HEK293 (cell line): ENCODE measurements around the gene SLC25A42.

Source experiments
- CTCF ChIA-PET: fragments of 350-600 bp; formaldehyde crosslinking; extraction: SDS; loops from one replicate; lab custom pipeline; 2021; ENCODE audit warnings: antibody characterized with exemption; lab: Yijun Ruan, JAX
- POLR2A ChIA-PET: fragments of 300-600 bp; formaldehyde crosslinking; extraction: SDS; loops from one replicate; lab custom pipeline; 2020; ENCODE audit warnings: antibody characterized with exemption, inconsistent platforms; lab: Yijun Ruan, JAX
- H3K27ac ChIP-seq: fragments of 200-500 bp; sonication (Bioruptor generic); 2 replicates; pipeline ENCODE4 v1.5.1; 2014; ENCODE audit warnings: low read depth, low read length, control low read depth, inconsistent platforms; ENCODE audit errors: extremely low read depth
- H3K36me3 ChIP-seq, 2 experiments: fragments of 200-500 bp in 1 of 2; sonication (Bioruptor generic) in 1 of 2; 1 replicate in 1 of 2; 2 replicates in 1 of 2; pipeline ENCODE4 v1.5.1; 2014 to 2017; ENCODE audit warnings: inconsistent platforms in 2 of 2, low read length in 2 of 2; ENCODE audit not compliant: control insufficient read depth in 2 of 2, insufficient read depth in 1 of 2
- H3K4me1 ChIP-seq: fragments of 200-500 bp; sonication (Bioruptor generic); 2 replicates; pipeline ENCODE4 v1.5.1; 2014; ENCODE audit warnings: mild to moderate bottlenecking, low read length, inconsistent platforms; ENCODE audit not compliant: control insufficient read depth, insufficient read depth
- H3K4me3 ChIP-seq: 2 replicates; pipeline ENCODE4 v1.5.1; 2011; ENCODE audit warnings: low read depth, mild to moderate bottlenecking, control low read depth, low read length, moderate library complexity
- H3K9me3 ChIP-seq: fragments of 200-500 bp; sonication (Bioruptor generic); 2 replicates; pipeline ENCODE4 v1.5.1; 2014; ENCODE audit warnings: low read depth, low read length, inconsistent platforms; ENCODE audit not compliant: control insufficient read depth, insufficient read depth
- EGR2 ChIP-seq: fragments of 450-650 bp; formaldehyde crosslinking; IDR thresholded peaks from 2 replicates; pipeline ENCODE4 v1.5.1; 2016; ENCODE audit warnings: low read depth, missing biosample characterization, missing genetic modification characterization
- KLF9 ChIP-seq: fragments of 450-650 bp; formaldehyde crosslinking; IDR thresholded peaks from 2 replicates; pipeline ENCODE4 v1.5.1; 2016; ENCODE audit warnings: missing biosample characterization, missing genetic modification characterization, low read depth
- PRDM10 ChIP-seq: fragments of 450-650 bp; formaldehyde crosslinking; IDR thresholded peaks from 2 replicates; pipeline ENCODE4 v1.5.1; 2016; ENCODE audit warnings: missing biosample characterization, missing genetic modification characterization
- PRDM4 ChIP-seq: fragments of 450-650 bp; formaldehyde crosslinking; IDR thresholded peaks from 2 replicates; pipeline ENCODE4 v1.5.1; 2017; ENCODE audit warnings: missing biosample characterization, missing genetic modification characterization
- TCF7L2 ChIP-seq: IDR thresholded peaks from 2 replicates; pipeline ENCODE4 v1.6.1; 2011; ENCODE audit warnings: low read depth, mild to moderate bottlenecking, inconsistent platforms, low read length, moderate library complexity, borderline replicate concordance
- ZBTB17 ChIP-seq: fragments of 450-650 bp; formaldehyde crosslinking; IDR thresholded peaks from 2 replicates; pipeline ENCODE4 v1.5.1; 2016; ENCODE audit warnings: missing biosample characterization, missing genetic modification characterization
- ZBTB20 ChIP-seq: fragments of 450-650 bp; formaldehyde crosslinking; IDR thresholded peaks from 2 replicates; pipeline ENCODE4 v1.5.1; 2016; ENCODE audit warnings: missing biosample characterization, missing genetic modification characterization
- ZNF112 ChIP-seq: fragments of 450-650 bp; formaldehyde crosslinking; IDR thresholded peaks from 2 replicates; pipeline ENCODE4 v1.5.0; 2017; ENCODE audit warnings: missing biosample characterization, missing genetic modification characterization
- ZNF148 ChIP-seq: fragments of 450-650 bp; formaldehyde crosslinking; IDR thresholded peaks from 2 replicates; pipeline ENCODE4 v1.5.0; 2017; ENCODE audit warnings: missing biosample characterization, missing genetic modification characterization, borderline replicate concordance
- ZNF157 ChIP-seq: fragments of 450-650 bp; formaldehyde crosslinking; IDR thresholded peaks from 2 replicates; pipeline ENCODE4 v1.5.1; 2016; ENCODE audit warnings: missing biosample characterization, missing genetic modification characterization
- ZNF221 ChIP-seq: fragments of 450-650 bp; formaldehyde crosslinking; IDR thresholded peaks from 2 replicates; pipeline ENCODE4 v1.5.1; 2017; ENCODE audit warnings: missing biosample characterization, missing genetic modification characterization, borderline replicate concordance
- ZNF48 ChIP-seq: fragments of 450-650 bp; formaldehyde crosslinking; IDR thresholded peaks from 2 replicates; pipeline ENCODE4 v1.5.1; 2016; ENCODE audit warnings: missing biosample characterization, missing genetic modification characterization
- ZNF518A ChIP-seq: fragments of 450-650 bp; formaldehyde crosslinking; conservative IDR thresholded peaks from 2 replicates; pipeline ENCODE4 v1.5.1; 2016; ENCODE audit warnings: low read depth, missing biosample characterization, missing genetic modification characterization
- ZNF561 ChIP-seq: fragments of 450-650 bp; IDR thresholded peaks from 2 replicates; pipeline ENCODE4 v1.5.1; 2018; ENCODE audit warnings: missing biosample characterization, missing genetic modification characterization, borderline replicate concordance
- ZNF610 ChIP-seq: fragments of 450-650 bp; formaldehyde crosslinking; IDR thresholded peaks from 2 replicates; pipeline ENCODE4 v1.5.1; 2016; ENCODE audit warnings: missing biosample characterization, missing genetic modification characterization, borderline replicate concordance
- ZSCAN23 ChIP-seq: fragments of 450-650 bp; formaldehyde crosslinking; IDR thresholded peaks from 2 replicates; pipeline ENCODE4 v1.5.1; 2016; ENCODE audit warnings: missing biosample characterization, missing genetic modification characterization
- ZSCAN5A ChIP-seq: fragments of 450-650 bp; formaldehyde crosslinking; IDR thresholded peaks from 2 replicates; pipeline ENCODE4 v1.5.1; 2016; ENCODE audit warnings: missing biosample characterization, missing genetic modification characterization

The SLC25A42 gene

GRCh38 chr19:19057720-19058119, 6.1 kb upstream of the SLC25A42 start:
- Histone ChIP-seq H3K4me1 (no peaks in the 10 kb centered on the region), H3K9me3 (no peaks in the 10 kb centered on the region), H3K27ac (no peak overlapping the region), H3K36me3 (peaks cover 0 to 60% of the 10 kb centered on the region in 2 experiments; a peak in 2 of 3 replicates), H3K4me3 (no peak overlapping the region)
- TF ChIP-seq PRDM4 (tag by site-specific recombination) (no peak), TCF7L2 (no peak), ZNF221 (tag by site-specific recombination) (no peak)
- POLR2A ChIA-PET: no interaction called here
- CTCF ChIA-PET: no interaction called here

- H3K27ac ChIP-seq: no peak overlapping the region
- CTCF ChIA-PET: no interaction called here
- no peaks in the 10 kb centered on the region for H3K9me3 ChIP-seq
- H3K4me1 ChIP-seq: peaks cover 3% of the 10 kb centered on the region
- H3K4me3 ChIP-seq: no peak overlapping the region
- TF ChIP-seq ZNF610 (tag by site-specific recombination) (no peak), ZSCAN23 (tag by site-specific recombination) (no peak), ZNF518A (tag by site-specific recombination) (no peak), EGR2 (no peak), KLF9 (tag by site-specific recombination) (no peak), ZNF48 (no peak), PRDM10 (tag by site-specific recombination) (no peak), ZNF148 (tag by site-specific recombination) (no peak), ZNF561 (tag by site-specific recombination) (no peak), ZSCAN5A (tag by site-specific recombination) (no peak), ZBTB17 (no peak), ZNF157 (no peak), ZBTB20 (tag by site-specific recombination) (no peak), ZNF112 (tag by site-specific recombination) (no peak)
- POLR2A ChIA-PET: interaction anchor here (0.6 kb wide), 1 partner anchor 564 kb away, joined by 3 read pairs; no protein-coding TSS in a partner anchor
- H3K36me3 ChIP-seq: peaks cover 0 to 48% of the 10 kb centered on the region in 2 experiments; a peak in 1 of 3 replicates
These were observed 4.6 kb upstream of the SLC25A42 start for GRCh38 chr19:19059018-19059836.
